ENCODE data around the gene SLC39A11. TPM values are rescaled to one million over a fixed set of nuclear protein-coding genes. Genes with fewer than 3 reads are reported as not detected.
"Not testable (repeated sequence)": the region's sequence is repeated elsewhere in the genome, so short reads cannot be mapped to it uniquely, and the experiment has no call there.

The SLC39A11 gene
- total RNA-seq, 1 experiment from 2014 or later, result 57.1 TPM

GRCh38 chr17:72995008-72995656, 97.4 kb downstream of the SLC39A11 start:
- POLR2A ChIA-PET (ENCODE audit: unreplicated experiment), result no interaction called here

DNA sequence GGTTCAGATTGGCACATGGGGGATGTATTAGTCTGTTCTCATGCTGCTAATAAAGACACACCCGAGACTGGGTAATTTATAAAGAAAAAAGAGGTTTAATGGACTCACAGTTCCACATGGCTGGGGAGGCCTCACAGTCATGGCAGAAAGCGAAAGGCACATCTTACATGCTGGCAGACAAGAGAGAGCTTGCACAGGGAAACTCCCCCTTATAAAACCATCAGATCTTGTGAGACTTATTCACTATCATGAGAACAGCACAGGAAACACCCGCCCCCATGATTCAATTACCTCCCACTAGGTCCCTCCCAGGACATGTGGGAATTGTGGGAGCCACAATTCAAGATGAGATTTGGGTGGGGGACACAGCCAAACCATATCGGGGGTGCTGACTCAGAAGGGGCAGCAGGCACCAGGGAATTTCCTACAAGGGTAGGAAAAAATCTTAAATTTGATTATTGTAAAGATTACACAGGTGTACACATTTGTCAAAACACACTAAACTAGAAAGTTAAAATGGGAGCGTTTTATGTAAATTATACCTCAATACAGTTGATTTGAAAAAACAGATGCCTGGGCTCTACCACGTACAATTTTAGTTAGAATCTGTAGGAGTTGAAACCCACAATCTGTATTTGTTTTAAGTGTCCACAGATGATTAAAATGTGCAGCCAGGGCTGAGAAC, 99.6 kb downstream of the SLC39A11 start:
- H3K4me3 ChIP-seq; H3K9me2 ChIP-seq (ENCODE audit: insufficient read depth); H3K27ac ChIP-seq; DNase-seq; H3K9me3 ChIP-seq (ENCODE audit: insufficient read depth, low read depth); CTCF ChIA-PET; H3K79me2 ChIP-seq (ENCODE audit: low read depth); H4K20me1 ChIP-seq (ENCODE audit: insufficient read depth); H2AFZ ChIP-seq; H3K27me3 ChIP-seq (ENCODE audit: insufficient read depth, low read depth); H3K4me2 ChIP-seq; H3F3A ChIP-seq (ENCODE audit: insufficient read depth, low read depth); intact Hi-C loops (cut with micrococcal nuclease; ENCODE audit: unreplicated experiment); H3K36me3 ChIP-seq (ENCODE audit: low read depth); POLR2A ChIA-PET (ENCODE audit: unreplicated experiment); H3K4me1 ChIP-seq (replicated peaks; ENCODE audit: insufficient read depth); BruUV-seq (replicated peaks): not testable (repeated sequence)

More at GRCh38 chr17:72995008-72995656, 97.4 kb downstream of the SLC39A11 start:
- H3K9me3 ChIP-seq (ENCODE audit: insufficient read depth, low read depth), result no peaks in the 10 kb centered on the region
- H3K9me2 ChIP-seq (ENCODE audit: insufficient read depth), result no peaks in the 10 kb centered on the region
- no peak overlapping the region for H3K4me3 ChIP-seq
- no peaks in the 10 kb centered on the region for H3K4me1 ChIP-seq (replicated peaks; ENCODE audit: insufficient read depth)
- no peaks in the 10 kb centered on the region for H3F3A ChIP-seq (ENCODE audit: insufficient read depth, low read depth)
- H4K20me1 ChIP-seq (ENCODE audit: insufficient read depth), result no peaks in the 10 kb centered on the region
- no peak for TF ChIP-seq EZH2 (IDR thresholded peaks at IDR 0.05; ENCODE audit: low read depth)
- H3K27me3 ChIP-seq (ENCODE audit: insufficient read depth, low read depth), result no peaks in the 10 kb centered on the region
- intact Hi-C loops (cut with micrococcal nuclease; ENCODE audit: unreplicated experiment), result no loop called here
- H3K4me2 ChIP-seq, result no peak overlapping the region
- CTCF ChIA-PET, result no interaction called here
- H3K36me3 ChIP-seq (ENCODE audit: low read depth), result no peaks in the 10 kb centered on the region
- H3K79me2 ChIP-seq (ENCODE audit: low read depth), result no peaks in the 10 kb centered on the region
- no TSS peak for BruUV-seq (replicated peaks)
- DNase-seq, result no peak
- no peak overlapping the region for H3K27ac ChIP-seq
- H2AFZ ChIP-seq, result no peak overlapping the region

DNA sequence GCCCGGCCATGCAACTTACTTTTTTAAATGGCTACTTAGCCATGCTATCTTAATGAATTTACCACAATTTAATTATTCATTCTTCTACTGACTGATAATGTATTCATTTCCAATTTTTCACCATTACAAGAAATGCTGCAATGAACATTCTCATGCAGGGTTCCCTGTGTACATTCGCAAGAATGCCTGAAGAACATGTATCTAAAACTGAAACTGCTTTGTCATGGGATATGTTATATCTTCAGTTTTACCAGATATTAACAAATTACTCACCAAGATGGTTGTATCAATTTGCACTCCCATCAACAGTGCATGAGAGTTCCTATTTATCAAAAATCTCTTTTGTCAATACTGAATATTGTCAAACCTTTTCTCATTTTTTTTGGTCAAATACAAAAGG, 100.8 kb downstream of the SLC39A11 start:
- BruUV-seq (replicated peaks), result no TSS peak
- Histone ChIP-seq H3K27me3 (ENCODE audit: insufficient read depth, low read depth) (no peaks in the 10 kb centered on the region), H3K4me2 (no peak overlapping the region), H3K36me3 (ENCODE audit: low read depth) (no peaks in the 10 kb centered on the region), H3K9me3 (ENCODE audit: insufficient read depth, low read depth) (no peaks in the 10 kb centered on the region), H3K9me2 (ENCODE audit: insufficient read depth) (no peaks in the 10 kb centered on the region), H3F3A (ENCODE audit: insufficient read depth, low read depth) (no peaks in the 10 kb centered on the region), H3K27ac (no peak overlapping the region), H3K4me1 (replicated peaks; ENCODE audit: insufficient read depth) (no peaks in the 10 kb centered on the region), H2AFZ (no peak overlapping the region), H4K20me1 (ENCODE audit: insufficient read depth) (no peaks in the 10 kb centered on the region), H3K79me2 (ENCODE audit: low read depth) (no peaks in the 10 kb centered on the region), H3K4me3 (no peak overlapping the region)
- intact Hi-C loops (cut with micrococcal nuclease; ENCODE audit: unreplicated experiment), result no loop called here
- no peak for TF ChIP-seq EZH2 (IDR thresholded peaks at IDR 0.05; ENCODE audit: low read depth)
- TF ChIP-seq CTCF (conservative IDR thresholded peaks at IDR 0.05), result no peak
- ChIA-PET POLR2A (ENCODE audit: unreplicated experiment) (no interaction called here), CTCF (no interaction called here)
- no peak for DNase-seq

DNA sequence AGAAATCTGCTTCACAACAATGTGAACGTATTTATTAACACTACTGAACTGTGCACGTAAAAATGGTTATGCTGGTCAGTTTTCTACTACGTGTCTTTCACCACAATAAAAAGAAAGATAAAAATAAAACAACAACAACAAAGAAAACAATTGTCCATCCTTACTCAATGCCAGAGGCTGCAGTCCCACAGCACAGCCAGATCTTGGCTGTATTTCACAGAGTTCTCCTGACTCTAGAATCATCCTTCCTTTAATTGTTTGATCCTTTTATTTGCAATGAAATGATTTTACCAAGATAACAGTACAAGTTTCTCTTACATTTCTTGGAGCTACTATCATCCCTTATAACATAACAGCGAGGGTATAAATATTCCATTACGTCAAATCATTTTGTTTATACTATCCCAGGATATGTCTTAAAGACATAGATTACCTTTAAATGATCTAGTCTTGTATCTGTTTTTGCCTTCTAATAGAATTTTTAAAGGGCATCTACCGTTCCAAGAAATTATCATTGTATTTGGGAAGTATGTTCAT, 103.3 kb downstream of the SLC39A11 start:
- Histone ChIP-seq H3K4me1 (replicated peaks; ENCODE audit: insufficient read depth) (peaks cover 18% of the 10 kb centered on the region), H3K27me3 (ENCODE audit: insufficient read depth, low read depth) (no peaks in the 10 kb centered on the region), H3K36me3 (ENCODE audit: low read depth) (no peaks in the 10 kb centered on the region), H3K27ac (no peak overlapping the region), H4K20me1 (ENCODE audit: insufficient read depth) (no peaks in the 10 kb centered on the region), H3F3A (ENCODE audit: insufficient read depth, low read depth) (peaks cover 19% of the 10 kb centered on the region), H3K79me2 (ENCODE audit: low read depth) (no peaks in the 10 kb centered on the region), H3K9me2 (ENCODE audit: insufficient read depth) (no peaks in the 10 kb centered on the region), H2AFZ (no peak overlapping the region), H3K4me2 (no peak overlapping the region), H3K4me3 (no peak overlapping the region), H3K9me3 (ENCODE audit: insufficient read depth, low read depth) (no peaks in the 10 kb centered on the region)
- no peak for DNase-seq
- POLR2A ChIA-PET (ENCODE audit: unreplicated experiment), result no interaction called here
- CTCF ChIA-PET, result no interaction called here
- TF ChIP-seq EZH2 (IDR thresholded peaks at IDR 0.05; ENCODE audit: low read depth) (no peak), CTCF (conservative IDR thresholded peaks at IDR 0.05) (no peak)
- no TSS peak for BruUV-seq (replicated peaks)
- intact Hi-C loops (cut with micrococcal nuclease; ENCODE audit: unreplicated experiment), result loop anchor here (10.0 kb wide), 2 partner anchors 196 to 424 kb away; no protein-coding TSS in a partner anchor

Measured in PC-9 (cell line).